AG04450 (cell line): ENCODE measurements around the gene SPATA33. TPM values are rescaled to one million over a fixed set of nuclear protein-coding genes. Genes with fewer than 3 reads are reported as not detected.

Experiments used
- CTCF ChIA-PET: fragments of 300-600, 350-600 bp; formaldehyde crosslinking; extraction: SDS; loops from one replicate; lab custom pipeline; 2022; ENCODE audit warnings: antibody characterized with exemption, inconsistent platforms; lab: Charles Lee
- POLR2A ChIA-PET: fragments of 350-600 bp; formaldehyde crosslinking; extraction: SDS; loops from one replicate; lab custom pipeline; 2021; ENCODE audit warnings: antibody characterized with exemption, inconsistent platforms; lab: Yijun Ruan, JAX
- DNase-seq: peaks from one replicate; pipeline ENCODE4 v3.0.0-alpha.2; 2011; ENCODE audit warnings: low read depth, low spot score
- H3K27ac ChIP-seq: one replicate; pipeline ENCODE4 v1.5.1; 2012; ENCODE audit warnings: low read depth, low read length, control low read depth
- H3K27me3 ChIP-seq: one replicate; pipeline ENCODE4 v1.6.0; 2012; ENCODE audit warnings: low read length; ENCODE audit not compliant: control insufficient read depth, insufficient read depth
- H3K4me3 ChIP-seq: 2 replicates; pipeline ENCODE4 v1.5.1; 2011; ENCODE audit warnings: mild to moderate bottlenecking, low read depth, low read length, control low read depth
- H3K9me3 ChIP-seq: 2 replicates; pipeline ENCODE4 v1.5.1; 2012; ENCODE audit warnings: low read length; ENCODE audit not compliant: control insufficient read depth, insufficient read depth
- polyA plus RNA-seq: library from polyadenylated mRNA; depleted of rRNA; stranded (reverse); fragments of >200 nt; gene quantifications from 2 replicates; pipeline ENCODE4 v1.2.3, GENCODE V29; 2011
- TF ChIP-seq, protein P1 (sequence below): IDR thresholded peaks from 2 replicates; pipeline ENCODE4 v1.5.1; 2011; ENCODE audit warnings: low read depth, low read length, control low read depth, inconsistent platforms

The SPATA33 gene
- polyA plus RNA-seq, 1 experiment: 2.4 TPM

DNA sequence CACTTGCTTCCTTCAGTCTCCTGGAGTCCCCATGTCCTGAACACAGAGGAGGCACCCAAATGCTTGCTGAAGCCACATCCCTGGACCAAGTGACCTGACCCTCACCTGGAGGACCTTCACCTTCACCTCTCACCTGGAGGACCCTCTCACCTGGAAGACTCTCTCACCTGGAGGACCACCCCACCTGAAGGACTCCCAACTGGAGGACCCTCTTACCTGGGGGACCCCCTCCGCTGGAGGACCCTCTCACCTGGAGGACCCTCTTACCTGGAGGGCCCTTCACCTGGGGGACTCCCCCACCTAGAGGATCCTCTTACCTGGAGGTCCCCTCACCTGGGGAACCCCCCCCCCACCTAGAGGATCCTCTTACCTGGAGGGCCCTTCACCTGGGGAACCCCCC is 28.3 kb downstream of the SPATA33 start:
- peaks cover 24% of the 10 kb centered on the region for H3K9me3 ChIP-seq
- no peak overlapping the region for H3K4me3 ChIP-seq
- ChIA-PET CTCF (no interaction called here), POLR2A (interaction anchor here (0.6 to 1.5 kb wide), 5 partner anchors 12 to 54 kb away, joined by 3 to 19 read pairs (median 6); partner anchors contain the start of genes CHMP1A and SPATA33)
- TF ChIP-seq, protein P1, sequence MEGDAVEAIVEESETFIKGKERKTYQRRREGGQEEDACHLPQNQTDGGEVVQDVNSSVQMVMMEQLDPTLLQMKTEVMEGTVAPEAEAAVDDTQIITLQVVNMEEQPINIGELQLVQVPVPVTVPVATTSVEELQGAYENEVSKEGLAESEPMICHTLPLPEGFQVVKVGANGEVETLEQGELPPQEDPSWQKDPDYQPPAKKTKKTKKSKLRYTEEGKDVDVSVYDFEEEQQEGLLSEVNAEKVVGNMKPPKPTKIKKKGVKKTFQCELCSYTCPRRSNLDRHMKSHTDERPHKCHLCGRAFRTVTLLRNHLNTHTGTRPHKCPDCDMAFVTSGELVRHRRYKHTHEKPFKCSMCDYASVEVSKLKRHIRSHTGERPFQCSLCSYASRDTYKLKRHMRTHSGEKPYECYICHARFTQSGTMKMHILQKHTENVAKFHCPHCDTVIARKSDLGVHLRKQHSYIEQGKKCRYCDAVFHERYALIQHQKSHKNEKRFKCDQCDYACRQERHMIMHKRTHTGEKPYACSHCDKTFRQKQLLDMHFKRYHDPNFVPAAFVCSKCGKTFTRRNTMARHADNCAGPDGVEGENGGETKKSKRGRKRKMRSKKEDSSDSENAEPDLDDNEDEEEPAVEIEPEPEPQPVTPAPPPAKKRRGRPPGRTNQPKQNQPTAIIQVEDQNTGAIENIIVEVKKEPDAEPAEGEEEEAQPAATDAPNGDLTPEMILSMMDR: no peak
- no peak for DNase-seq
- no peak overlapping the region for H3K27ac ChIP-seq
- no peaks in the 10 kb centered on the region for H3K27me3 ChIP-seq

- peaks cover 21% of the 10 kb centered on the region for H3K9me3 ChIP-seq
- peak within 1 kb of the TSS; percentile 78 for H3K27ac ChIP-seq
- TF ChIP-seq, protein P1: no peak
- ChIA-PET CTCF (no interaction called here), POLR2A (interaction anchor here (0.6 to 1.5 kb wide), 6 partner anchors 12 to 53 kb away, joined by 3 to 19 read pairs (median 5); partner anchors contain the start of genes CHMP1A and SPATA33)
- H3K27me3 ChIP-seq: no peaks in the 10 kb centered on the region
- peak; percentile 57 for DNase-seq
- peak within 1 kb of the TSS; percentile 88 for H3K4me3 ChIP-seq
Observed at GRCh38 chr16:89686520-89687091, 29.0 kb downstream of the SPATA33 start, which contains the start of gene CDK10. Gene CDK10 (plus strand): TSS chr16:89686689. CDS start chr16:89686711, 22 bp downstream.

GRCh38 chr16:89687092-89687940 is 29.7 kb downstream of the SPATA33 start:
- ChIA-PET POLR2A (interaction anchor here (1.0 to 1.5 kb wide), 4 partner anchors 11 to 52 kb away, joined by 3 to 19 read pairs (median 5); no protein-coding TSS in a partner anchor), CTCF (no interaction called here)
- H3K4me3 ChIP-seq: peak overlapping the region; percentile 88
- peak overlapping the region; percentile 78 for H3K27ac ChIP-seq
- peaks cover 21% of the 10 kb centered on the region for H3K9me3 ChIP-seq
- H3K27me3 ChIP-seq: no peaks in the 10 kb centered on the region
- TF ChIP-seq, protein P1: no peak
- no peak for DNase-seq

DNA sequence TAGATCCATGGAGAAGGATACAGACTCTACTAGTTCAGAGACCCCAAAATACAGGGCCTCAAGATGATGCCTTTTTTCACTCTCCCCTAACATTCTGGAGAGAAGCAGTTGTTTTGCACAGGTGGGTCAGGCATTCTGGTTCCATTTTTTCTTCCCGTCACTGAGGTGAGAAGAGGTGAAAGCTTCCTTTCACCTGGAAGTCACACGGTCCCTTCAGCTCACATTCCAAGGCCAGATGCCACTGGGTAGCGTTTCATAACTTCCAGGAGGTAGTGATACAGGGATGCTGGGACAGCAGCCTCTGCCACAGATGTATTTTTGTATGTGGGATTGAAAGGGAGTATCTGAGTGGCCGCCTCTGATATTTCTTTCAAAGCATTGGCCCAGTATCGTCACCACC is 30.8 kb downstream of the SPATA33 start:
- H3K27ac ChIP-seq: no peak overlapping the region
- H3K4me3 ChIP-seq: no peak overlapping the region
- no peaks in the 10 kb centered on the region for H3K27me3 ChIP-seq
- no peak for DNase-seq
- ChIA-PET CTCF (interaction anchor here (0.7 to 1.1 kb wide), 2 partner anchors 12 kb away, joined by 4 to 7 read pairs; no protein-coding TSS in a partner anchor), POLR2A (interaction anchor here (0.6 kb wide), 1 partner anchor 344 kb away, joined by 3 read pairs; no protein-coding TSS in a partner anchor)
- peaks cover 21% of the 10 kb centered on the region for H3K9me3 ChIP-seq
- TF ChIP-seq, protein P1: no peak
